Neutrophil (primary cell): ENCODE data around the gene FN1.

Experiments
- H3K27ac ChIP-seq: fragments of 200-600 bp; sonication (generic); 2 replicates; pipeline ENCODE4 v1.5.1; 2016; ENCODE audit warnings: mild to moderate bottlenecking, moderate library complexity
- H3K27me3 ChIP-seq: fragments of 200-600 bp; sonication (generic); 2 replicates; pipeline ENCODE4 v1.6.0; 2016; ENCODE audit warnings: mild to moderate bottlenecking
- H3K36me3 ChIP-seq: fragments of 200-600 bp; sonication (generic); 2 replicates; pipeline ENCODE4 v1.5.1; 2017
- H3K4me1 ChIP-seq, 2 experiments: fragments of 200-600 bp in 1 of 2; sonication (generic) in 1 of 2; 1 replicate in 1 of 2; 2 replicates in 1 of 2; pipeline versions ENCODE4 v1.5.1 to v1.6.1; 2013 to 2016; ENCODE audit warnings: low read depth in 1 of 2, low read length in 1 of 2, mild to moderate bottlenecking in 1 of 2, moderate library complexity in 1 of 2; ENCODE audit not compliant: control insufficient read depth in 1 of 2, insufficient read depth in 1 of 2
- H3K4me3 ChIP-seq, 2 experiments: fragments of 200-600 bp in 1 of 2; sonication (generic) in 1 of 2; 1 replicate in 1 of 2; 2 replicates in 1 of 2; pipeline ENCODE4 v1.5.1; 2013 to 2016; ENCODE audit warnings: low read depth in 1 of 2, low read length in 1 of 2, mild to moderate bottlenecking in 1 of 2, moderate library complexity in 1 of 2
- H3K9me3 ChIP-seq: fragments of 200-600 bp; sonication (generic); 2 replicates; pipeline ENCODE4 v1.5.1; 2016
- CTCF ChIP-seq: fragments of 200-600 bp; sonication (generic); IDR thresholded peaks from 2 replicates; pipeline ENCODE4 v1.5.1; 2016; ENCODE audit warnings: antibody characterized with exemption

The FN1 gene

GRCh38 chr2:215460682-215461382 is 25.0 kb upstream of the FN1 start:
- TF ChIP-seq CTCF = no peak
- H3K9me3 ChIP-seq = no peaks in the 10 kb centered on the region
- no peak overlapping the region for H3K27ac ChIP-seq
- peaks cover 19% of the 10 kb centered on the region for H3K27me3 ChIP-seq
- no peak overlapping the region for H3K4me3 ChIP-seq
- H3K4me1 ChIP-seq = no peaks in the 10 kb centered on the region
- H3K36me3 ChIP-seq = no peaks in the 10 kb centered on the region

GRCh38 chr2:215455958-215456357 is 20.1 kb upstream of the FN1 start:
- no peak for TF ChIP-seq CTCF
- Histone ChIP-seq H3K9me3 (no peaks in the 10 kb centered on the region), H3K4me3 (no peak overlapping the region), H3K27ac (no peak overlapping the region), H3K4me1 (no peaks in the 10 kb centered on the region), H3K27me3 (peaks cover 37% of the 10 kb centered on the region), H3K36me3 (no peaks in the 10 kb centered on the region)

- no peaks in the 10 kb centered on the region for H3K9me3 ChIP-seq
- H3K36me3 ChIP-seq = no peaks in the 10 kb centered on the region
- peaks cover 35% of the 10 kb centered on the region for H3K27me3 ChIP-seq
- H3K4me1 ChIP-seq = no peaks in the 10 kb centered on the region
- TF ChIP-seq CTCF = peak; percentile 18
- H3K4me3 ChIP-seq = no peak overlapping the region
- H3K27ac ChIP-seq = no peak overlapping the region
These were observed 18.8 kb upstream of the FN1 start for GRCh38 chr2:215454519-215455246.

- Histone ChIP-seq H3K36me3 (no peaks in the 10 kb centered on the region), H3K27me3 (peaks cover 52% of the 10 kb centered on the region), H3K9me3 (no peaks in the 10 kb centered on the region), H3K27ac (no peak overlapping the region), H3K4me3 (no peak overlapping the region), H3K4me1 (no peaks in the 10 kb centered on the region)
- no peak for TF ChIP-seq CTCF
These were observed 16.9 kb upstream of the FN1 start for GRCh38 chr2:215452725-215453124.

- Histone ChIP-seq H3K27ac (no peak overlapping the region), H3K9me3 (no peaks in the 10 kb centered on the region), H3K27me3 (peaks cover 60% of the 10 kb centered on the region), H3K36me3 (no peaks in the 10 kb centered on the region), H3K4me3 (no peak overlapping the region), H3K4me1 (no peaks in the 10 kb centered on the region)
- no peak for TF ChIP-seq CTCF
These were observed 15.3 kb upstream of the FN1 start for GRCh38 chr2:215451012-215451756.
